Epithelial cell of esophagus (primary cell): ENCODE measurements around the gene DDX39A.

Experiments used
- DNase-seq: peaks from one replicate; pipeline ENCODE4 v3.0.0; 2010; ENCODE audit warnings: low read depth
- H3K4me3 ChIP-seq: 2 replicates; pipeline ENCODE4 v1.5.1; 2011; ENCODE audit warnings: mild to moderate bottlenecking, low read length, control low read depth
- TF ChIP-seq, protein P1 (sequence below): IDR thresholded peaks from 2 replicates; pipeline ENCODE4 v1.5.1; 2011; ENCODE audit warnings: low read depth, mild to moderate bottlenecking, low read length, control low read depth, inconsistent platforms; ENCODE audit not compliant: insufficient read depth; ENCODE audit errors: missing control alignments

The DDX39A gene

DNA sequence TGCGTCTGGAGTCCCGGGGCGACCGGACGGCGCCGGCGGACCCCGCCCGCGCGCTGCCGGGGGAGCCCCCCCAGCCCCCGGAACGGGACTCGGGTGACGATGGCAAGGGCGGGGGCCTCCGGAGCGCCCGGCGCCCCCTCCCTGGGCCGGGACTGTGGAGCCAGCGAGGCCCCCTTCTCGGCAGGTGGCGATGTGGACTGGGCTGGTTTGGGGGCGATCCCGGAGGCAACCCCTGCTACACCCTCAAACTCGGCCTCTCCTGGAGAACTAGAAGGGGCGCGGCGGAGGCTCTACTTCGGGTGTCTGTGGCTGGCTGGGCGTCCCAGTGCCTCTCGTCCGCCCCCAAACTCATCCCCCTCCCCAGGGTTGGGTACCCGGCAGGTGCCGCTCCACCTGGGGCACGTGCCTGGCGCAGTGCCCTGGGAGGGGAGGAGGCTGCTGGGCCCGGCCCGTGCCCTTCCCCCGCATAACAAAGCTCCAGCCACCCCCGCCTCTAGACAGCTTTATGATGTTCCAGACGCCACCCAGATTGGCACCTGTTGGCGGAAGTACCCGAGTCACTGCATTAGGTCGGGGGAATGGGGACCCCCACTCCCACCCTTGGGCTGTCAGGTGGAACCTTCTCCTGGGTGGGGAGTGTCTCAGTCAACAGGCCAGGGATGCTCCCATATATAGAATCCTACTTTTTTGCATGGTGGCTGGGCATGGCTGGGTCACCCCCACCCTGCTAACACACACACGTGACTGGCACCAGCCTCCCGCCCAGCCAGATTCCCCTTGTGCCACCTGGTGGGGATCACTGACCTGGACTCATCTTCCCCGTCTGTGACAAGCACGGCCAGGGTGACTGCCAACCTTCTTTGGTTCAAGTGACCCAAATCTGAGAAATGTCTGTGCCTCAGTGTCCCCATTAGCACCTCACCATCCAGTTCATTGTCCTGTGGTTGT is 14.7 kb upstream of the DDX39A start:
- H3K4me3 ChIP-seq: peak overlapping the region; percentile 24
- TF ChIP-seq, protein P1, sequence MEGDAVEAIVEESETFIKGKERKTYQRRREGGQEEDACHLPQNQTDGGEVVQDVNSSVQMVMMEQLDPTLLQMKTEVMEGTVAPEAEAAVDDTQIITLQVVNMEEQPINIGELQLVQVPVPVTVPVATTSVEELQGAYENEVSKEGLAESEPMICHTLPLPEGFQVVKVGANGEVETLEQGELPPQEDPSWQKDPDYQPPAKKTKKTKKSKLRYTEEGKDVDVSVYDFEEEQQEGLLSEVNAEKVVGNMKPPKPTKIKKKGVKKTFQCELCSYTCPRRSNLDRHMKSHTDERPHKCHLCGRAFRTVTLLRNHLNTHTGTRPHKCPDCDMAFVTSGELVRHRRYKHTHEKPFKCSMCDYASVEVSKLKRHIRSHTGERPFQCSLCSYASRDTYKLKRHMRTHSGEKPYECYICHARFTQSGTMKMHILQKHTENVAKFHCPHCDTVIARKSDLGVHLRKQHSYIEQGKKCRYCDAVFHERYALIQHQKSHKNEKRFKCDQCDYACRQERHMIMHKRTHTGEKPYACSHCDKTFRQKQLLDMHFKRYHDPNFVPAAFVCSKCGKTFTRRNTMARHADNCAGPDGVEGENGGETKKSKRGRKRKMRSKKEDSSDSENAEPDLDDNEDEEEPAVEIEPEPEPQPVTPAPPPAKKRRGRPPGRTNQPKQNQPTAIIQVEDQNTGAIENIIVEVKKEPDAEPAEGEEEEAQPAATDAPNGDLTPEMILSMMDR: no peak
- DNase-seq: no peak

DNA sequence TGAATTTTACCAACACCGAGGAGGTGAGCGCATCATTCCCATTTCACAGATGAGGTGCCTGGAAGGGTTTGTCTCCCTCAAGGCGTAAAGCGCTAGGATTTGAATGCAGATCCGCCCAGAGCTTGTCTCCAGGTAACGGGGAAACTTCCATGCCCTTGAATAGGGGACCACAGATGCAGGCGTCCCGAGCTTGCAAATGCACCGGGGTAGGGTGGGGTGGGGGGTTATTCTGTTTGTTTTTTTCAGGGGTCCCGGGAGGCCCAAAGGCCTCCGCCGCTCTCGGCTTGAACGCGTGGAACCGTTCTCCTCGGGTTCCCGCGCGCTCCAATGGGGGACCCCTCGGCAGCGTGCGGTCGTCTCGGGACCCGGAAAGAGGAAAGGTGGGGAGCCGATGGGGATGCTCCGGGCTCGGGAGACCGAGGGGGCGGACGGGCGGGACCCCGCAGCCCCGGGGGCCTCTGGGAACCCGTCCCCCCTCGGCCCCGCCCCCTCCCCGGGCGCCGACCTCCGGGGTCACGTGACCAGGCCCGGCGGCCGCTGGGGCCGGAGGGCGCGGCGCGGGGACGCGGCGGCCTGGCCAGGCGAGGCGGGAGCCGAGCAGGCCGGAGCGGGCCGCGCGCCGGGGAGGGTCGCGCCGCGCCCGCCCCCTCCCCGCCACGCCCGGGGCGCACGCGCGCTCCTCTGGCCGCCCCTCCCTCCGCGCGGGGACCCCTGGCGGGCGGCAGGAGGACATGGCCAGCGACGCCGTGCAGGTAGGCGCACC is 13.8 kb upstream of the DDX39A start, which contains the start of gene PKN1:
Gene PKN1 (plus strand): TSS at position 516 of the 763 bp plus-strand sequence. CDS start 216 bp downstream, at position 732.
- TF ChIP-seq, protein P1: no peak
- DNase-seq: no peak
- H3K4me3 ChIP-seq: peak within 1 kb of the TSS; percentile 24

DNA sequence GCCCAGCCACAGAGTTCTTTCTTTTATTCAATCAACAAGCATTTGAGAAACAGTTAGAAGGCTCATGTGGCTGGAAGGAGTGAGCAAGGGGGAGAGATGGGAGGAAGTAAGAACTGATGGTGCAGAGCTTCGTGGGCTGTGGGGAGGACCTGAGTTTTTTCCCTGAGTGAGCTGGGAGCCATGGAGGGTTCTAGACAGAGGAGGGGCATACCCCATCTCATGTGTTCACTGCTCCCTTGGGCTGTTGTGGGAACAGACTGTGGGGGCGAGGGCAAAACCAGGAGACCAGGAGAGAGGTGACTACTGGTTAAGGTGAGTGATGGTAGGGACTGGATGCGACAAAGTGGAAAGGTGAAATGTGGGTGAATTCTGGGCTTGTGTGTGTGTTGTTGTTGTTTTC is 11.6 kb upstream of the DDX39A start:
- DNase-seq: no peak
- H3K4me3 ChIP-seq: no peak overlapping the region
- TF ChIP-seq, protein P1: no peak

DNA sequence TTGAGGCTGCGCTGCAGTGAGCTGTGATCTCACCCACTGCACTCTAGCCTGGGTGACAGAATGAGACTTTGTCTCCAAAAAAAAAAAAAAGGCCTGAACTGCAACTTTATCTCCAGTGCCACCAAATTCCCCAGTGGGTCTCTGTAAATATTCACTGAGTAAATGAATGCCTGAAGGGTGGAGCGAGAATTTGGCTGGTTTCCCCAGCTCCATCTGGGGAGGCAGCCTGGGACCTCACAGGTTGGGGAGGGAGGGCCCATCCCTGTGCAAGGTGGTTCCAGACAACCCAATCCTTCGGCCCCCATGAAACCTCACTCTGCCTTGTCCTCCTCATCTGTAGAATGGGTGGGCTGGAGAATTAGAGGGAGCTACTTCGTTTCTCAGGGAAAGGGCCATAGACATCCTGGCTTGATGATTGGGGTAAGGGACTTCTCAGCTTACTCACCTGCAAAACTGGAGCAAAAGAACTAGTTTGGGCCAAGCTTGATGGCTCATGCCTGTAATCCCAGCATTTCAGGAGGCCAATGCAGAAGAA is 9.8 kb upstream of the DDX39A start:
- no peak overlapping the region for H3K4me3 ChIP-seq
- no peak for DNase-seq
- TF ChIP-seq, protein P1: no peak

- DNase-seq: no peak
- TF ChIP-seq, protein P1: no peak
- H3K4me3 ChIP-seq: no peak overlapping the region
Measured at GRCh38 chr19:14427461-14427860, 8.3 kb upstream of the DDX39A start.

DNA sequence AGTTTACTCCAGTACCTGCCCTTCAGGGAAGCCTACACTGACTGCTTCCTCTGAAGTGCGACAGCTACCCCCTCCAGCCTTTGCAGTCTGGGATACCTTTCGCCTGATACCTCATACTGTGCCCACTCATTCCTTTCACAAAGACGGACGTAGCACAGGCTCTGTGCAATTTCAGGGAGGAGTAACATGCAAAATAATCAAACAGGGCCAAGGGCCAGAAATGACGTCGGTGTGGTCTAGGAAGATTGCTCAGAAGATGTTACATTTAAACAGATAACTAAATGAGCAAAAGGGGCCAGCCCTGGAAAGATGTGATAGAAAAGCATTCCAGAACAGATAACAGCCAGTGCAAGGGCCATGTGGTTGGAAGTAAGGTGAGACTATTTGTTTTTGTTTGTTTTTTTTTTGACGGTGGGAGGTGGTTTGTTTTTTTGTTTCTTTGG is 6.6 kb upstream of the DDX39A start:
- no peak overlapping the region for H3K4me3 ChIP-seq
- TF ChIP-seq, protein P1: no peak
- DNase-seq: peak; percentile 45
